Measurements from ENCODE around the gene ORM2. TPM values are rescaled to one million over a fixed set of nuclear protein-coding genes. Genes with fewer than 3 reads are reported as not detected.

The ORM2 gene
- total and polyA plus RNA-seq, 8 donors, result 0.46 to 29.9 (median 1.7) TPM

DNA sequence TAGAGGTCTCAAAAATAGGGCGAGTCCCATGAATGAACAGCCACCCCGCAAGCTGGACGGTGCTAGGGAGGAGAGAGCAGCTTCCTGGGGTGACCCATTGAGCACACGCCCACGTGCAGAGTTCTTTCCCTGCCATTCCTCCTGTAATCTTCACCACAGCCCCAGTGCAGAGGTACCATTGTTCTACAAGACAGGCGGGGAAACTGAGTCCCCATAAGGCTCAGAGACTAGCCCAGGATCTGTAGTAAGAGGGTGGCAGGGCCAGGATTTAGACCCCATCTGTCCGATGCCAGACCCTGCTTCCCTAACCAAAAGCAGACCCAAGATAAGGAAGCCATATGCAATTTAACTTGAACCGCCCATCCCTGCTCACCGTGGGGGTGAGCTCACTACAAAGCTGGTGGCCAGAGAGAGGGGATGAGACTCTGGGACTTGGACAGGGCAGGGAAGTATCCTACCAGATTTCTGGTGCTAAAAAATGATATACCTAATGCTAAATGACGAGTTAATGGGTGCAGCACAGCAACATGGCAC, 43.5 kb upstream of the ORM2 start:
- H3K27me3 ChIP-seq, result peaks cover 0 to 5% of the 10 kb centered on the region in 2 donors
- DNase-seq, result peak in 1 of 4 donors; percentile 8
- no peak overlapping the region for H3K27ac ChIP-seq
- TF ChIP-seq CTCF (IDR thresholded peaks at IDR 0.05), result no peak
- no peaks in the 10 kb centered on the region for H3K4me1 ChIP-seq
- H3K36me3 ChIP-seq, result peaks cover 0 to 8% of the 10 kb centered on the region in 2 donors
- H3K9me3 ChIP-seq, result no peaks in the 10 kb centered on the region
- H3K4me3 ChIP-seq, result no peak overlapping the region
- ATAC-seq, result no peak
- intact Hi-C loops (cut with DNase I), result loop anchor here in 1 of 2 donors (10.0 kb wide), 1 partner anchor 131 kb away; the partner anchor contains the start of gene COL27A1

- no peak for TF ChIP-seq CTCF (IDR thresholded peaks at IDR 0.05)
- no peak overlapping the region for H3K27ac ChIP-seq
- no peak overlapping the region for H3K4me3 ChIP-seq
- ATAC-seq (no peak), DNase-seq (peak in 2 of 4 donors; percentile 33 to 58)
- H3K36me3 ChIP-seq, result peaks cover 0 to 8% of the 10 kb centered on the region in 2 donors
- intact Hi-C loops (cut with DNase I), result loop anchor here in 1 of 2 donors (10.0 kb wide), 1 partner anchor 132 kb away; the partner anchor contains the start of gene COL27A1
- H3K27me3 ChIP-seq, result peaks cover 0 to 14% of the 10 kb centered on the region in 2 donors
- no peaks in the 10 kb centered on the region for H3K4me1 ChIP-seq
- no peaks in the 10 kb centered on the region for H3K9me3 ChIP-seq
Measured at GRCh38 chr9:114287001-114287762, 42.5 kb upstream of the ORM2 start.

- H3K9me3 ChIP-seq, result no peaks in the 10 kb centered on the region
- intact Hi-C loops (cut with DNase I), result loop anchor here in 1 of 2 donors (10.0 kb wide), 1 partner anchor 133 kb away; the partner anchor contains the start of gene COL27A1
- H3K4me1 ChIP-seq, result no peaks in the 10 kb centered on the region
- H3K27ac ChIP-seq, result no peak overlapping the region
- ATAC-seq (no peak), DNase-seq (peak in 2 of 4 donors; percentile 29 to 58)
- no peak for TF ChIP-seq CTCF (IDR thresholded peaks at IDR 0.05)
- H3K27me3 ChIP-seq, result peaks cover 0 to 19% of the 10 kb centered on the region in 2 donors
- H3K4me3 ChIP-seq, result no peak overlapping the region
- H3K36me3 ChIP-seq, result peaks cover 2 to 8% of the 10 kb centered on the region in 2 donors
Measured at GRCh38 chr9:114287763-114288192, 41.9 kb upstream of the ORM2 start.

DNA sequence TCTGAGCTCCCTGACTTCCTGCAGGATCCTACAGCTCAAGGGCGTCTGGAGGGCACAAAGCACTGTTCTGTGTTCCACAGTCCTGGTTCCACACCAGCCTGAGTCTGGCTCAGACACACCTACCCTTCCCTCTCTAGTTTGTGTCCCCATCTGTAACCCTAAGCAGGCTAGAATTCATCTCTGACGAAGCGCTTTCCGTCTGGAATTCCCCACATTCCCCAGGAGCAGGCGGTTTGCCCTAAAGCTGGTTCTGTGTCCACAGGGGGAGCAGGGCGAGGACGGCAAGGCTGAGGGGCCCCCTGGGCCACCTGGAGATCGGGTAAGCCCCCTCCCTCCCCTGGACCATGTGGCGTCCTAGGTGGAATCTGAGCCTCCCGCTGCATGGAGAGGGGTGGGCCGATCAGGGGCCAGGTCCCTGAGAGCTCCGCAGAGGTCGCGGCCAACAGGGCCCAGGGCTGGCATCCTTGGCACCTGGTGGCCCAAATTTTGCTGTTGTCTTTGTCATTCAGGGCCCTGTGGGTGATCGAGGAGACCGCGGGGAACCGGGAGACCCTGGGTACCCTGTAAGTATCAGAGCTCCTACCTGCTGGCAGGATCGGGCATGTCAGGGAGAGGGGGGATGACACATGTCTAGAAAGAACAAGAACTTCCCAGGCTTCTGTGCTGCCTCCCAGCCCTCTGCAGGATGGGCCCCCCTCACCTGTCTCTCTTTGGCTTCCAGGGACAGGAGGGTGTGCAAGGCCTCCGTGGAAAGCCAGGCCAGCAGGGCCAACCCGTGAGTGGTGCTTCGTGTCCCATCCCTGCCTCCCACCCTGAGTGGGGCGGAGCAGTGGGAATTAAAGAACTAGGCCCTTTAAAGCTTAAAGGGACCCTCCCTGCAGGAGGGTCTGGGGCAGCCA, 41.2 kb upstream of the ORM2 start:
- H3K9me3 ChIP-seq, result no peaks in the 10 kb centered on the region
- peaks cover 3 to 8% of the 10 kb centered on the region in 2 donors for H3K36me3 ChIP-seq
- DNase-seq, result peak in 2 of 4 donors; percentile 30 to 68
- no peak for ATAC-seq
- H3K27ac ChIP-seq, result no peak overlapping the region
- H3K4me3 ChIP-seq, result no peak overlapping the region
- TF ChIP-seq CTCF (IDR thresholded peaks at IDR 0.05), result no peak
- intact Hi-C loops (cut with DNase I), result loop anchor here in 1 of 2 donors (10.0 kb wide), 1 partner anchor 134 kb away; the partner anchor contains the start of gene COL27A1
- H3K27me3 ChIP-seq, result peaks cover 0 to 19% of the 10 kb centered on the region in 2 donors
- no peaks in the 10 kb centered on the region for H3K4me1 ChIP-seq
